ENCODE measurements around the gene SLC2A8. TPM values are rescaled to one million over a fixed set of nuclear protein-coding genes. Genes with fewer than 3 reads are reported as not detected.

Gene SLC2A8
- polyA plus RNA-seq, 1 donor (not counting 4 experiments of a cell fraction or from before 2014, with no cell fraction given): 7.1 TPM

DNA sequence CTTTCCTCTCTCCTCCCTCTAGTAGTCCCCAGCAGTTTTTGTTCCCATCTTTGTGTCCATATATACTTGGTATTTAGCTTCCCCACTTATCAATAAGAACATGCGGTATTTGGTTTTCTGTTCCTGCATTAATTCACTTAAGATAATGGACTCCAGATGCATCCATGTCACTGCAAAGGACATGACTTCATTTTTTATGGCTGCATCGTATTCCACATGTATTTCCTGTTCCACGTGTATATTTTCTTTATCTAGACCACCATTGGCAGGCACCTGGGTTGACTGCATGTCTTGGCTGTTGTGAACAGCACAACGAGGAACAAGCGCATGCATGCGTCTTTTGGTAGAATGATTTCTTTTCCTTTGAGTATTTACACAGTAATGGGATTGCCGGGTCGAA, 33.4 kb downstream of the SLC2A8 start:
- Histone ChIP-seq H3K4me1 (ENCODE audit: control insufficient read depth, extremely low read depth, insufficient read depth, low read length) (peaks cover 11% of the 10 kb centered on the region), H3K4me2 (ENCODE audit: control insufficient read depth, extremely low read depth, insufficient read depth, low read depth, low read length) (no peak overlapping the region), H3K9me1 (ENCODE audit: control insufficient read depth, extremely low read depth, insufficient read depth, low read length) (peaks cover 2% of the 10 kb centered on the region), H3K79me2 (ENCODE audit: control insufficient read depth, insufficient read depth, low read length) (peaks cover 42% of the 10 kb centered on the region), H2AFZ (ENCODE audit: control insufficient read depth, low read length) (no peak overlapping the region), H3K27ac (ENCODE audit: control insufficient read depth, insufficient read depth, low read length) (no peak overlapping the region), H3K9ac (ENCODE audit: control insufficient read depth, extremely low read depth, insufficient read depth, low read length) (no peak overlapping the region), H3K9me3 (ENCODE audit: control insufficient read depth, low read depth, low read length) (no peaks in the 10 kb centered on the region), H3K4me3 (ENCODE audit: control insufficient read depth in 2 of 3, extremely low read depth in 1 of 3, insufficient read depth in 2 of 3, low read depth in 1 of 3, low read length in 3 of 3) (no peak overlapping the region), H3K36me3 (ENCODE audit: control insufficient read depth in 2 of 2, extremely low read depth in 1 of 2, insufficient read depth in 2 of 2, low read length in 2 of 2) (peaks cover 30 to 36% of the 10 kb centered on the region in 2 experiments), H4K20me1 (ENCODE audit: control insufficient read depth, extremely low read depth, insufficient read depth, low read length) (peaks cover 3% of the 10 kb centered on the region), H3K27me3 (ENCODE audit: control insufficient read depth, extremely low read depth, insufficient read depth, low read length) (no peaks in the 10 kb centered on the region)
- TF ChIP-seq EZH2 (IDR thresholded peaks at IDR 0.05; ENCODE audit: low read length): no peak
- TF ChIP-seq, protein P1, sequence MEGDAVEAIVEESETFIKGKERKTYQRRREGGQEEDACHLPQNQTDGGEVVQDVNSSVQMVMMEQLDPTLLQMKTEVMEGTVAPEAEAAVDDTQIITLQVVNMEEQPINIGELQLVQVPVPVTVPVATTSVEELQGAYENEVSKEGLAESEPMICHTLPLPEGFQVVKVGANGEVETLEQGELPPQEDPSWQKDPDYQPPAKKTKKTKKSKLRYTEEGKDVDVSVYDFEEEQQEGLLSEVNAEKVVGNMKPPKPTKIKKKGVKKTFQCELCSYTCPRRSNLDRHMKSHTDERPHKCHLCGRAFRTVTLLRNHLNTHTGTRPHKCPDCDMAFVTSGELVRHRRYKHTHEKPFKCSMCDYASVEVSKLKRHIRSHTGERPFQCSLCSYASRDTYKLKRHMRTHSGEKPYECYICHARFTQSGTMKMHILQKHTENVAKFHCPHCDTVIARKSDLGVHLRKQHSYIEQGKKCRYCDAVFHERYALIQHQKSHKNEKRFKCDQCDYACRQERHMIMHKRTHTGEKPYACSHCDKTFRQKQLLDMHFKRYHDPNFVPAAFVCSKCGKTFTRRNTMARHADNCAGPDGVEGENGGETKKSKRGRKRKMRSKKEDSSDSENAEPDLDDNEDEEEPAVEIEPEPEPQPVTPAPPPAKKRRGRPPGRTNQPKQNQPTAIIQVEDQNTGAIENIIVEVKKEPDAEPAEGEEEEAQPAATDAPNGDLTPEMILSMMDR (optimal IDR thresholded peaks at IDR 0.05 in 1 of 3, IDR thresholded peaks at IDR 0.05 in 1 of 3, conservative IDR thresholded peaks at IDR 0.05 in 1 of 3; ENCODE audit: extremely low read depth in 1 of 3, insufficient read depth in 2 of 3, low read length in 3 of 3): no peak
- DNase-seq (ENCODE audit: low read depth, low spot score) (no peak), FAIRE-seq (no peak)
- dilution Hi-C loops (cut with MboI; ENCODE audit: extremely low pct_ligation_motif_present, low sequenced_read_pairs): no loop called here

DNA sequence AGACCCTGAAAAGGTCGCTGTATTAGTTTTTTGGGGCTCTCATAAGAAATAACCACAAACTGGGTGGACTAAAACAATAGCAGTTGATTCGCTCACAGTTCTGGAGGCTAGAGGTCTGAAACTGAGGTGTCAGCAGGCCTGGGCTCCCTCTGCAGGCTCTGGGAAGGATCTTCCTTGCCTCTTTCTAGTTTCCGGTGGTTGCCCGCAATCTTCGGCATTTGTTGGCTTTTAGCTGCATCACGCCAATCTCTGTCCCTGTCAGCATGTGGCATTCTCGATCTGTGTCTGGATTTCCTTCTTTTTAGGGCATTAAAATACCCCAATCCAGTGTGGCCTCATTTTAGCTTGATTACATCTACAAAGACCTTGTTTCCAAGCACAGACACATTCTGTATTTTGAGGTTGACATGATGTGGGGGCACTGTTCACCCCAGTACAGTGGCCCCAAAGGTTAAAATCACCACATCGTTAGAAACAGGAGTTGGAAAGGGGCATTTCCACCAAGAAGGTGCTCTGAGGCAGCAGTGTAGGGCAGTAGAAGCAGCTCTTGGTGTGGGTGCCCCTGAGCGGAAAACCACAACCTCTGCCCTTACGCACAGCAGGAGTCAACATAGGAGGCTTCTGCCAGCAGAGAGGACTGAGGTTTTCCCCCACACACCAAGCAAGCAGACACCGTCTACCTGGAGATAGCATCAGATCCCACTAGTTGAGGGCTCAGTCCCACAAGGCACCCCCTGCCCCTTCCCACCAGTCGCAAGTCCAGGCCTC, 40.7 kb downstream of the SLC2A8 start:
- H3K9ac ChIP-seq (ENCODE audit: control insufficient read depth, extremely low read depth, insufficient read depth, low read length): no peak overlapping the region
- peaks cover 3% of the 10 kb centered on the region for H4K20me1 ChIP-seq (ENCODE audit: control insufficient read depth, extremely low read depth, insufficient read depth, low read length)
- no peaks in the 10 kb centered on the region for H3K9me3 ChIP-seq (ENCODE audit: control insufficient read depth, low read depth, low read length)
- H3K27ac ChIP-seq (ENCODE audit: control insufficient read depth, insufficient read depth, low read length): no peak overlapping the region
- H3K9me1 ChIP-seq (ENCODE audit: control insufficient read depth, extremely low read depth, insufficient read depth, low read length): peaks cover 2% of the 10 kb centered on the region
- peaks cover 3% of the 10 kb centered on the region for H3K79me2 ChIP-seq (ENCODE audit: control insufficient read depth, insufficient read depth, low read length)
- no peak overlapping the region for H3K4me3 ChIP-seq (ENCODE audit: control insufficient read depth in 2 of 3, extremely low read depth in 1 of 3, insufficient read depth in 2 of 3, low read depth in 1 of 3, low read length in 3 of 3)
- H3K36me3 ChIP-seq (ENCODE audit: control insufficient read depth in 2 of 2, extremely low read depth in 1 of 2, insufficient read depth in 2 of 2, low read length in 2 of 2): peaks cover 47 to 58% of the 10 kb centered on the region in 2 experiments
- DNase-seq (ENCODE audit: low read depth, low spot score): no peak
- no peaks in the 10 kb centered on the region for H3K27me3 ChIP-seq (ENCODE audit: control insufficient read depth, extremely low read depth, insufficient read depth, low read length)
- no peak overlapping the region for H3K4me2 ChIP-seq (ENCODE audit: control insufficient read depth, extremely low read depth, insufficient read depth, low read depth, low read length)
- FAIRE-seq: no peak
- TF ChIP-seq, protein P1 (optimal IDR thresholded peaks at IDR 0.05 in 1 of 3, IDR thresholded peaks at IDR 0.05 in 1 of 3, conservative IDR thresholded peaks at IDR 0.05 in 1 of 3; ENCODE audit: extremely low read depth in 1 of 3, insufficient read depth in 2 of 3, low read length in 3 of 3): peak in 1 of 3 experiments; percentile 23
- TF ChIP-seq EZH2 (IDR thresholded peaks at IDR 0.05; ENCODE audit: low read length): no peak
- dilution Hi-C loops (cut with MboI; ENCODE audit: extremely low pct_ligation_motif_present, low sequenced_read_pairs): no loop called here
- H3K4me1 ChIP-seq (ENCODE audit: control insufficient read depth, extremely low read depth, insufficient read depth, low read length): no peaks in the 10 kb centered on the region
- no peak overlapping the region for H2AFZ ChIP-seq (ENCODE audit: control insufficient read depth, low read length)
